ENCODE measurements around the gene SSPN. TPM values are rescaled to one million over a fixed set of nuclear protein-coding genes. Genes with fewer than 3 reads are reported as not detected.
A peak's percentile ranks its signal among the peaks of the same experiment; 100 is the strongest.
"Not testable (repeated sequence)": the region's sequence is repeated elsewhere in the genome, so short reads cannot be mapped to it uniquely, and the experiment has no call there.

SSPN gene
- total RNA-seq, 1 experiment from 2014 or later, result 37.1 TPM

DNA sequence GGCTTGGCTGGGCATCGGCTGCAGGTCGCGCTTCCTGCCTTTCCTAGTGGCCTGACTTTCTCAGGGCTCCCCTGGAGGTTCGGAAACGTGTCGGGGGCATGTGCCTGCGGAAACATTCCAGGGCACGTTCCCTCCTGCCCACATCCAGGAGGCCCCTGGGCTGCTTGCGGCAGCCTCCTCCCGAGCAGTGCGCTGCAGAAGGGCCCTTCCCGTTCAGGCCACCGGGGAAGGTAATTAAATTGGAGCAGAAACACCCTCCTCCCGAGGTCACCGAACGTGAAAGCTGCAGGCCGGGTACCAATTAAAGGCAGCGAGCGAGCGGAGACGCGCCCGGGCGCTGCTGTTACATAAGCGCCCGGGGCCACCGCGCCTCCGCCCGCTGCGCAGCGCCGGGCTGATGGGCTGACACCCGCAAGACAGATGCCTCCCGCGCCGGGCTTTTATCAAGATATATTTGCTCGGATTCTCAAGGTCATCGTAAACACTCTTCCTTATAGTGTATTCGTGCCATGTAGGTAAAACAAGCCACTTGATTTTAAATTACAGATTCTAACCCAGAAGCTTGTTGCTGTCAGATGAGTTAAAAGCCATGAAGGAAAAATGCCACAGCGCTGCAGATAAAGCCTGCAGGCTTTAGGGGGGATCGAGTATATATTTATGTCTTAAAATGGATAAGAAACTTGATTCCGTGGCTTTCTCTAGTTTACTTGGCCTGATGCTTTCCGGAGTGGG is 31.4 kb downstream of the SSPN start:
- no peaks in the 10 kb centered on the region for H3K9me3 ChIP-seq (replicated peaks)
- H3K36me3 ChIP-seq, result peaks cover 6% of the 10 kb centered on the region; the same call in 1 of the 2 replicates
- H3K27me3 ChIP-seq (replicated peaks), result no peaks in the 10 kb centered on the region
- DNase-seq (ENCODE audit: low read depth in 1 of 2, low spot score in 2 of 2), result no peak
- peaks cover 7% of the 10 kb centered on the region for H3K4me1 ChIP-seq (replicated peaks)
- no peak overlapping the region for H3K4me3 ChIP-seq
- no peak overlapping the region for H3K27ac ChIP-seq

- no peak overlapping the region for H3K27ac ChIP-seq
- no peaks in the 10 kb centered on the region for H3K27me3 ChIP-seq (replicated peaks)
- peaks cover 6% of the 10 kb centered on the region; the same call in 1 of the 2 replicates for H3K36me3 ChIP-seq
- peaks cover 7% of the 10 kb centered on the region for H3K4me1 ChIP-seq (replicated peaks)
- H3K9me3 ChIP-seq (replicated peaks), result no peaks in the 10 kb centered on the region
- DNase-seq (ENCODE audit: low read depth in 1 of 2, low spot score in 2 of 2), result no peak
- no peak overlapping the region for H3K4me3 ChIP-seq
These were observed 32.0 kb downstream of the SSPN start for GRCh38 chr12:26227361-26227745.

DNA sequence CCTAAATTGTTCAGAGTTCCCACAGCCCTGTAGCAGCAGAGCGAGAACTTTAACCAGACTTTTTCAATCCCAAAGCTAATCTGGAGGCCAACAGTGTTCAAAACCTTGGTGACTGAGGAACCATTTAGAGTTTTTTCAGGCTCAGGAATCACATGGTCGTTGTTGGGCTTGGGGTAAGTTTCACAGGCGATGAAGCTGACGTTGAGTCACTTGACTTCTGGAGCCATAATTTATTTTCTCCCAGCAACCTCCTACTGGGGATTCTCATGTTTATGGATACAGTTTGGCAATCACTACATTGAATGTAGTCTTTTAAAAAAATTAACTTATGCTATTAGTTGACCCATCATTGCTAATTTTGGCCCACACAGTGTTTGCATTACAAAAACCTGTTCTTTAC is 34.5 kb downstream of the SSPN start:
- no peak overlapping the region for H3K4me3 ChIP-seq
- H3K36me3 ChIP-seq, result peaks cover 6% of the 10 kb centered on the region; the same call in 1 of the 2 replicates
- no peak for DNase-seq (ENCODE audit: low read depth in 1 of 2, low spot score in 2 of 2)

DNA sequence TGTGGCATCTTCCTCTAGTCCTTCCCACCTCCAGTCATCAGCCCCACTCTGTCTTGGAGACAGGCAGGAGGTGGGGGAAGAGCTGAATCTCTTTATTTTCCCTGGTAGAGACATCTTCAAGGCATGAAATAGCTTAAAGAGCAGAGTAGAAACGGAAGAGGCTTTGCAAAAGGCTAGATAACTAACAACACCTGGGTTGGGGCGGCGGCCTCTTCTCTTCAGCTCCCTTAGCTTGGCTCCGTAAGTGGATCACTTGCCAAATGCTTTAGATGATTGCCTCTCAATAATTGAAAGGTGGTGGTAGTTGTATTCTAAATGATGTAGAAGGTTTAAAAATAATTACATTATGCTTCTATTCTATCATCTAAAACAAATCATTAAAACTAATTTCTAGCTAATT is 36.1 kb downstream of the SSPN start:
- H3K4me1 ChIP-seq (replicated peaks), result peaks cover 7% of the 10 kb centered on the region
- H3K27ac ChIP-seq, result no peak overlapping the region
- H3K36me3 ChIP-seq, result peaks cover 6% of the 10 kb centered on the region; the same call in 1 of the 2 replicates
- no peak overlapping the region for H3K4me3 ChIP-seq
- no peaks in the 10 kb centered on the region for H3K27me3 ChIP-seq (replicated peaks)
- no peaks in the 10 kb centered on the region for H3K9me3 ChIP-seq (replicated peaks)
- DNase-seq (ENCODE audit: low read depth in 1 of 2, low spot score in 2 of 2), result no peak

More for the DNA sequence above, 34.5 kb downstream of the SSPN start:
- Histone ChIP-seq H3K27ac (no peak overlapping the region), H3K27me3 (replicated peaks) (no peaks in the 10 kb centered on the region), H3K9me3 (replicated peaks) (no peaks in the 10 kb centered on the region), H3K4me1 (replicated peaks) (peaks cover 7% of the 10 kb centered on the region)

DNA sequence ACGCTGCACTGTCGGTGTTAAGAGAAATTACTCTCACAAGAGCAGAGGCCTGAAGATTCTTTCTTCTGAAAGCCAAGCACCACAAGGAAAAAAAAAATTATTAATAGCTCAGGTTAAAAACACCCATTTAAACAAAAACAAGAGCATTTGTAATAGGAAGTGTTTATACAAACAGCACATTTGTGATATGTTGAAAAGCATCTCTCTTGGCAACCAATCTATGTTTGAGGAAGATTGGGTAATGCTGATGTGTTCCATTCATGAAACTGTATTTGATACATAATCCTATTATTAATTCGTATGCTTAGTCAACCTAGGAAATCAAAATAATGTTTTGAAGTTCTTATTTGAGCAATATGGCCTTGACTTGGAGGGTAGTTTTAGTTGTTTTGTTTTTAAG is 36.5 kb downstream of the SSPN start:
- H3K4me1 ChIP-seq (replicated peaks), result peaks cover 7% of the 10 kb centered on the region
- peaks cover 6% of the 10 kb centered on the region; the same call in 1 of the 2 replicates for H3K36me3 ChIP-seq
- no peak overlapping the region for H3K4me3 ChIP-seq
- DNase-seq (ENCODE audit: low read depth in 1 of 2, low spot score in 2 of 2), result no peak
- no peaks in the 10 kb centered on the region for H3K9me3 ChIP-seq (replicated peaks)
- H3K27me3 ChIP-seq (replicated peaks), result no peaks in the 10 kb centered on the region
- no peak overlapping the region for H3K27ac ChIP-seq

DNA sequence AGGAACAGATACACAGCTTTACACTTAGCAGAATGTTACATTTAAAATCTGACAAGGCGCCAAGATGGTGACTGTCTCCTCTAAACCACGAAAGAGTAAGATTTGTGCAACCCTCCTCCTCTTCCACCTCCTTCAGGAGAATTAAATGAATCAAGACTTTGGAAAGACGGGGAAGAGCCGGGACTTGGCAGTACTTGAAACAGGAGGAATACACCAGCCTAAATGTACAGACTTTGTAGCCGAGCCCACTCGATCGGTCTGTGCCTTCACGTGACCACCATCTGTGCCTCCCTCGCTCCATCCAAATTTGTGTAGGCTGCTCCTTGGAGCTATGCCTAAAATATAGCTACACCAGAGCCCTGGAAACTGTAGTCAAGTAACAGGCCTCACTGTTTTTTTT is 38.3 kb downstream of the SSPN start:
- DNase-seq (ENCODE audit: low read depth in 1 of 2, low spot score in 2 of 2), result no peak
- H3K9me3 ChIP-seq (replicated peaks), result no peaks in the 10 kb centered on the region
- H3K4me3 ChIP-seq, result no peak overlapping the region
- H3K4me1 ChIP-seq (replicated peaks), result peaks cover 22% of the 10 kb centered on the region
- no peak overlapping the region for H3K27ac ChIP-seq
- peaks cover 6% of the 10 kb centered on the region; the same call in 1 of the 2 replicates for H3K36me3 ChIP-seq
- no peaks in the 10 kb centered on the region for H3K27me3 ChIP-seq (replicated peaks)

DNA sequence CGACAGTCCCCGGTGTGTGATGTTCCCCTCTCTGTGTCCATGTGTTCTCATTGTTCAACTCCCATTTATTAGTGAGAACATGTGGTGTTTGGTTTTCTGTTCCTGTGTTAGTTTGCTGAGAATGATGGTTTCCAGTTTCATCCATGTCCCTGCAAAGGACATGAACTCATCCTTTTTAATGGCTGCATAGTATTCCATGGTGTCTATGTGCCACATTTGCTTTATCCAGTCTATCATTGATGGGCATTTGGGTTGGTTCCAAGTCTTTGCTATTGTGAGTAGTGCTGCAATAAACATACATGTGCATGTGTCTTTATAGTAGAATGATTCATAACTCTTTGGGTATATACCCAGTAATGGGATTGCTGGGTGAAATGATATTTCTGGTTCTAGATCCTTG is 40.1 kb downstream of the SSPN start:
- not testable (repeated sequence) for H3K27me3 ChIP-seq (replicated peaks); DNase-seq (ENCODE audit: low read depth in 1 of 2, low spot score in 2 of 2); H3K4me3 ChIP-seq; H3K36me3 ChIP-seq; H3K9me3 ChIP-seq (replicated peaks); H3K27ac ChIP-seq
- peaks cover 34% of the 10 kb centered on the region for H3K4me1 ChIP-seq (replicated peaks)

DNA sequence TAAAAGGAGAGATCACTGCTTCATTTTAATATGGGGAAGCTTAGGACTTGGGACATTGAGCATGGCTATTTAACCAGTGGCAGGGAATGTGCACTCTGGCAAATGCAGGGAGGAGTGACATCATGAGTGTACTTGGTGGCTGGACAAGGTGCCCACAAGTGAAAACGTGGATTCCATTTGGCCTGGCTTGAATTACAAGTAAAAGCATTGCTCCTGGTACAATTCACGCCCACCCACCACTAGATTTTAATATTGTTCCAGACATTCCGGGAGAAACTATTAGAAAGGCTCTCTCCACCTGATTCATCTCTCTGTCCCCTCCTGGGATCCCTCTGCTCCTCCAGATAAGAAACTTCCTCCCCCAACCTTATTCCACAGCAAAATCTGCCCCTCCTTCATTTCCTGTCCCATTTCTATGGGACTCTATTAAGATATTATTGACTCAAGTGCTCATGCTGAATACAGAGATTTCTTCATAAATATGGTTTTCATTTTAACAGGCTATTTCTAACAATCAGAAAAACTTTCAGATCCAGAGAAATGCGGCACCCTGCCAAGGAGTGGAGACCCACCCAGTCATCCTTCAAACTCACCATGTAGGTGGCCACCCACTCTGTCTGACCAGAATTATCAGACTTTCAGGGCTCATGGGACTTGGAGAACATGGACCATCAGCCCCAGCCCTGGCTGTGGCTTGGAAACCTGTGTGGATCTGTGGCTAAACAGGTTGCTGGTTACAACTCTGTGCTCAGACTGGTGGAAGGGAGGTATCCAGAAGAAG is 43.2 kb downstream of the SSPN start:
- Histone ChIP-seq H3K27ac (peak overlapping the region; percentile 74), H3K9me3 (replicated peaks) (no peaks in the 10 kb centered on the region), H3K4me1 (replicated peaks) (peaks cover 34% of the 10 kb centered on the region)

GRCh38 chr12:26239122-26239851 is 43.9 kb downstream of the SSPN start:
- H3K4me1 ChIP-seq (replicated peaks), result peaks cover 34% of the 10 kb centered on the region
- peak overlapping the region; percentile 74 for H3K27ac ChIP-seq
- no peaks in the 10 kb centered on the region for H3K36me3 ChIP-seq
- DNase-seq (ENCODE audit: low read depth in 1 of 2, low spot score in 2 of 2), result peak; percentile 98 to 99
- no peaks in the 10 kb centered on the region for H3K9me3 ChIP-seq (replicated peaks)
- no peak overlapping the region for H3K4me3 ChIP-seq
- no peaks in the 10 kb centered on the region for H3K27me3 ChIP-seq (replicated peaks)

More for the DNA sequence above, 43.2 kb downstream of the SSPN start:
- H3K27me3 ChIP-seq (replicated peaks), result no peaks in the 10 kb centered on the region
- no peak overlapping the region for H3K4me3 ChIP-seq
- H3K36me3 ChIP-seq, result no peaks in the 10 kb centered on the region
- peak; percentile 84 to 88 for DNase-seq (ENCODE audit: low read depth in 1 of 2, low spot score in 2 of 2)

- no peaks in the 10 kb centered on the region for H3K36me3 ChIP-seq
These were observed 44.8 kb downstream of the SSPN start for GRCh38 chr12:26239852-26240815.

DNA sequence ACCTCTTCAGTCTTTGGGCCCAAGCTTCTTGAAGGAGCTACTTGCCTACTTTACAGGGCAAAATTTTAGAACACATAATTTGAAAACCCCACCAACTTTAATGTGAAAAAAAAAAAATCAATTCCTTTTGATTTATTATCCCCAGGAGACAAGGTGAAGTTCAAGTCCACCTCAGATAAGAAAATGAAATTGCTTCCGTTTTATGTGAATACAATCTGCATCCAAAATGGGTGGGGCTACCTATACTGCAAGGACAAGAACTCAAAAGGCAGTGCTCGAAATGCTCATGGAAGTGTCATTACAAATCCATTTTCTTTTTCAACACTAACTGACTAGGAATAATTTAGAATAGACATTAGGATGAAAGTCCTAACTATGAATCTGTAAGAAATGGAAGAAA is 45.7 kb downstream of the SSPN start:
- no peak overlapping the region for H3K4me3 ChIP-seq
- peaks cover 34% of the 10 kb centered on the region for H3K4me1 ChIP-seq (replicated peaks)
- H3K9me3 ChIP-seq (replicated peaks), result no peaks in the 10 kb centered on the region
- no peak for DNase-seq (ENCODE audit: low read depth in 1 of 2, low spot score in 2 of 2)
- H3K36me3 ChIP-seq, result no peaks in the 10 kb centered on the region
- no peaks in the 10 kb centered on the region for H3K27me3 ChIP-seq (replicated peaks)
- no peak overlapping the region for H3K27ac ChIP-seq

More at GRCh38 chr12:26239852-26240815, 44.8 kb downstream of the SSPN start:
- DNase-seq (ENCODE audit: low read depth in 1 of 2, low spot score in 2 of 2), result peak in 1 of 2 experiments; percentile 22
- Histone ChIP-seq H3K4me3 (no peak overlapping the region), H3K27ac (peak overlapping the region; percentile 68), H3K27me3 (replicated peaks) (no peaks in the 10 kb centered on the region), H3K9me3 (replicated peaks) (no peaks in the 10 kb centered on the region), H3K4me1 (replicated peaks) (peaks cover 34% of the 10 kb centered on the region)

DNA sequence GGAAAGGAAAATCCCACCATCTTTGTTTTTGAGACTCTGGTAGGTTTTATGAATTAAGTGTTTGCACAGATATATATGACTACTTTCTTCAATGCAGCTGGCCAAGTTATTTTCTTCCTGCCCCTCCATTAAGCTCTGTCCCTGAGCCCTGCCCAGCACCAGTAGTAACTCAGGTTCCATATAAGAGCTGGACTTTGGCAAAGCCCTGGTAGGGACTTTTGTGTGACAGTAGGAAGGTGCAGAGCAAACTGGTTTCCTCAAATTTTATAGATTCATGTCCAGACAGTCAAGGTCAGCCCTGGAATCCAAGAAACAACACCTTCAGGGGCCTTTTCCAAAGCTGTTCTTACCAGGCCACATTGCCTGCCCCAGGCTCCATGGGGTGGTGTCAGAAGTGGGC is 47.3 kb downstream of the SSPN start:
- no peaks in the 10 kb centered on the region for H3K9me3 ChIP-seq (replicated peaks)
- no peak overlapping the region for H3K27ac ChIP-seq
- H3K27me3 ChIP-seq (replicated peaks), result no peaks in the 10 kb centered on the region
- no peak for DNase-seq (ENCODE audit: low read depth in 1 of 2, low spot score in 2 of 2)
- no peak overlapping the region for H3K4me3 ChIP-seq
- H3K4me1 ChIP-seq (replicated peaks), result peaks cover 30% of the 10 kb centered on the region
- no peaks in the 10 kb centered on the region for H3K36me3 ChIP-seq

GRCh38 chr12:26244503-26244902 is 49.1 kb downstream of the SSPN start:
- Histone ChIP-seq H3K4me3 (no peak overlapping the region), H3K9me3 (replicated peaks) (no peaks in the 10 kb centered on the region), H3K36me3 (no peaks in the 10 kb centered on the region), H3K27ac (no peak overlapping the region), H3K27me3 (replicated peaks) (no peaks in the 10 kb centered on the region), H3K4me1 (replicated peaks) (peaks cover 20% of the 10 kb centered on the region)
- DNase-seq (ENCODE audit: low read depth in 1 of 2, low spot score in 2 of 2), result no peak
